NCI-H748 treated with DMSO at 0.1 percent for 48 hours (cell line): ENCODE results near the gene ELOB.

Source experiments
- DNase-seq: peaks from one replicate; lab custom pipeline; 2025; lab: John Stamatoyannopoulos, UW

Gene ELOB

DNA sequence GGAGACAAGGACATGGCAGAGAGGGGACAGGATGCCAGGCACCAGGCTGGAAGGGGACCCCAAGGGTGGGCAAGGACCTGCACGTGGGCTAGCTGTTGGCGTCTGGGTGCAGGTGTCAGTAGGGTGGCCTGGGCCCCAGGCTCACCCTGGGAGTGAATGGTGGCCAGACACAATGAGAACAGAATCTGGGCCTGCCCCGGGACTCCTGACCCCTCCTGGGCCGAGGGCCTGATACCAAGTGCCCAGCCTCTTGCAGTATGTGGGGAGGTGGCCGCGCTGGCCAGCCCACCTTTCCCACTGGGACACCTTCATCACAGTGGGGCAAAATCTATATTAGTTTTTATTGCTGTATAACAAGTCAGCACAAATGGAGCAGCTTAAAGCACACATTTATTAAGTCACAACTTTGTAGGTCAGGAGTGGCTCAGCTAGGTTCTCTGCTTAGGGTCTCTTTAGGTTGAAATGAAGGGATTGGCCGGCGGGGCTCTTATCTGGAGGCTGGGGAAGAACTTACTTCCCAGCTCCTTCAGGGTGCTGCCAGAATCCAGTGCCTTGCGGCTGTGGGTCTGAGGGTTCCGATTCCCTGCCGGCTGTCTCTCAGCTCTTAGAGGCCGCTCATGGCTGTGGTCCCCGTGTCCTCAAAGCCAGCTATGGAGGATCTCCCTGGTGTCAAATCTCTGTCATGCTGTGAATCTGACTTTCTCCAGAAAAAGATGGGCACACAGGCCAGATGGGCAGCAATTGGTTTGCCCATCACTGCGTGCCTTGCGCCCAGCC lies 6.7 kb upstream of the ELOB start:
- DNase-seq, result no peak

DNA sequence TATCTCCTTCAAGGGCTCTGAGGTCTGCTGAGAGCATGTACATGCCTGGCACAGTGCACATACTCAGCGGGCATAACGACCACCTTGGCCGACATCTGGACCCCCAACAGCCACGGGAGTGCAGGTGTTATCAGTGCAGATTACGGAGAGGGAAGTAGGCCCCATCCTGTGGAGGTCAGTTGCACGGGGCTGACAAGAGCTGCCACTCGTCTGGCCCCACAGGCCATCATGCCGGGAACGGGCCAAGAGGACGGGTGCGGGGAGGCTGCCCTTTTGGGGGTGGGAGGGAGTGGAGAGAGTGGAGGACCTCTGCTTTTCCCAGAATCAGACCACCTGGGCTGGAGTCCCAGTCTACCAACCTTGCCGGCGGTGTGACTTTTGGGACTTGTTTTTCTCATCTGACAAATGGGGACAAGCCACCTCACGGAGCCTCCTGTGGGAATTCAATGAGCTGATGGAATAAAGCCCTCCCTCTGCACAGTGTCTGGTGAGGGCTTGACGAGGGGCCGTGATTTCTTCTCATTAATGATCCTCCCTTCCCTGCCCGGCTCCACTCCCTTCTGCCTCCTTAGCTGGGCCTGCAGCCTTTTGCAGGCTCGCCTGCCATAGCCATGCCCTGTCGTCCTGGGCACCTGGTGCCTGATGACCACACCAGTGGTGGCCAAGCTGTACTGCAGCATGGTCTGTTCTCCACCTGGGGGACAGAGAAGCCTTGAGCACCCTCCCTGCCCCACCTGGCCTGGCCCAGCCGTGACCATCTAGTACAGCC lies 5.7 kb upstream of the ELOB start:
- no peak for DNase-seq

DNA sequence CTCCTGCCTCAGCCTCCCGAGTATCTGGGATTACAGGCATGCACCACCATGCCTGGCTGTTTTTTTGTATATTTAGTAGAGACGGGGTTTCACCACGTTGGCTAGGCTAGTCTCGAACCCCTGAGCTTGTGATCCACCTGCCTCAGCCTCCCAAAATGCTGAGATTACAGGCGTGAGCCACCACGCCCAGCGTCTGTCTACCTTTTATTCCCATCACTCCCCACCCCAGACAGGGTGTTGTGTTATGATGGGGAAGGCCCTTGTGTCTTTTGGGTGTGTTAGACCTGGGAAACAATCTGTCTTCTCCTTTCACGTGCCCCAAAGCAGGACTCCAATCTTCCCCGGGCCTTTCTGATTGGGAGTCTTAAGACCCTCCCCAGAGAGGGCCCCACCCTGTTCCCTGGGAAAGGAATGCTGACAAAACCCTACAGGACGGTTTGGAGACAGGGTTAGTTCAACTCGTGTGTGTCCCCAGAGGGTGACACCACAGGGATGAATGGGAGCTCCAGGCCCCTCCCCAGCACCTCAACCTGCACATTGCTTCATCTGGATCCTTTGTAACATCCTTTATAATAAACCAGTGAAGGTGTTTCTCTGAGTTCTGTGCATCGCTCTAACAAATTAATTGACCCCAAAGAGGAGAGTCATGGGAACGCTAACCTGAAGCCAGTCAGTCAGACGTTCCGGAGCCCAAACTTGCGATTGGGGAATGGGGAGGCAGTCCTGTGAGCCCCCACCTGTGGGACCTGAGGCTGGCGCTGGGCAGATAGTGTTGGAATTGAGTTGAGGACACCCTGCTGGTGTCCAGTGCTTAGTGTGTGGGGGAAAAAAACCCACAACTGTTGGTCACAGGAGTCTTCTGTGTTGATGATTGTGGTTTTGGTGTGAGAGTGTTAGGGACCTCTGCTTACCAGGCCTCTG lies 3.2 kb upstream of the ELOB start:
- no peak for DNase-seq

DNA sequence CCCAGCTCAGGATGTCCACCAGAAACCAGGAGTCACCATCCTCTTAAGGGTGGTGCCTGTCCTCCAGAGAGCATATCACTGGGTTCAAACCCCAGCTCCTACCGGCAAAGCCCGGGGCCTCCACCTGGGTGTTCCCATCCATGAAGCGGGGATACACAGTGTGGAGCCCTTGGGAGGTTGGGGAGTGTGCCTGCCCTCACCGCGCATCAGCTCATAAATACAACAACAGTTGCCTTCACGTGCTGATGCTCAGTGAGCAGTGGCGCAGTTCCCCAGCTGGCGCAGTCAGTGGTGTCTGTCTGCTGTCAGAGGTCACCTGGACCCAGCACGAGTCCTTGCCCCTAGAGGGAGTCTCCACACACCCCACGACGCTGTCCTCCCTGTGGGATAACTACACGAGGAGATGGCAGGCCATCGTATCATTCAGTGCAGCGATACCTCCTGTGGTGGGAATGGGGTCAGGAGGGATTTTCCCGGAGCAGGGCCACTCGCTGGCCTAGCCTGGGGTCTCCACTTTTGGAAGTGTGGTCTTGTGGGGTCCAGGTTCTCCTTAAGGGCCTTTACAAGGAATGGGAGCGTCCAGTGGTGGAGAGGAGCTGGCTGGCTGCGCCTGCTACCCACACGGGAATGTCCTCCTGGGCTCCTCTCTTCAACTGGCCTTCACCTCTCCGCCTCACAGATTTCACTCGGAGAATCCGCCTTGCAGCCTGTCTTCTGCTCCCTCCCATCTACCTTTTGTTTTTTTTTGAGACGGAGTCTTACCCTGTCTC lies 2.3 kb upstream of the ELOB start:
- DNase-seq, result no peak

DNA sequence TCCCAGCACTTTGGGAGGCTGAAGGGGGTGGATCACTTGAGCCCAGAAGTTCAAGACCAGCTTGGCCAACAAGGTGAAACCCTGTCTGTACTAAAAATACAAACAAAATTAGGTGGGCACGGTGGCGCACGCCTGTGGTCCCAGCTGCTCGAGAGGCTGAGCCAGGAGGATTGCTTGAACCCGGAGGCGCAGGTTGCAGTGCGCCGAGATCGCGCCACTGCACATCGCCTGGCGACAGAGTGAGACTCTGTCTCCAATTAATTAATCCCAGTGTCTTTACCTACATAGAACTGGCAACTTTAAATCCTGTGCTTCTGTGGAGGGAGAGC lies 1.5 kb upstream of the ELOB start:
- no peak for DNase-seq

DNA sequence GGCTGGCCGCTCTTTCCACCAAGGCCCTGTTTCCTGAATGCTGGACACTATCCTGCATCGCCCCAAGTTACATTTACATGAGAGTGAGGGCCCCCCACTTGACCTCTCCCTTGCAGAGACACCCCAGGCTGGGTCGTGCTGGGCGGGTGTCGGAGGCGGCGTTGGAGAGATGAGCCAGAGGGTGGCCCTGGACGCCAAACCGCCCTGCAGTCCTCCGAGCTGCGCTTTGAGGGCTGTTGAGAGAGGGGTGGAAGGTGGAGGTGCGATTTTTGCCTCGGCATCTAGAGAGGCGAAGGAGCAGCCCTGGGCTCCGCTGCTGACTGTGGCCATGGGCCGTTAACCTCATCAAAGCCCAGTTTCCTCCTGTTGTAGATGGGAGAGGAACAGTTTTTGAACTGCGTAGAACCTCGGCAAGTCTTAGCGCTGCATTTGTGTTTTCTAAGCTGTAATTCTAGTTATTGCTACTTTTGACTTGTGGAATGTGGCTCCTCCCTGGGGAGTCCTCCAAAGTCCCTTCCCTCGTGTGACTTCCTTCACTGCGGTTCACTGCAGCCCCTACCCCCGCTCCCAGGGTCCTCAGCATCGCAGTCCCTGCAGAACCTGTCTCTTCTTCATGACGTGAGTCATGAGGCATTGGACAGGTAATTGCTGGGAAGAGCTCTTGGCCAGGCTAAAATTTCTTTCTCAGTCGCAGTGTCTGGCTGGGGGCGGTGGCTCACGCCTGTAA lies 986 bp upstream of the ELOB start:
- peak; percentile 13 for DNase-seq

DNA sequence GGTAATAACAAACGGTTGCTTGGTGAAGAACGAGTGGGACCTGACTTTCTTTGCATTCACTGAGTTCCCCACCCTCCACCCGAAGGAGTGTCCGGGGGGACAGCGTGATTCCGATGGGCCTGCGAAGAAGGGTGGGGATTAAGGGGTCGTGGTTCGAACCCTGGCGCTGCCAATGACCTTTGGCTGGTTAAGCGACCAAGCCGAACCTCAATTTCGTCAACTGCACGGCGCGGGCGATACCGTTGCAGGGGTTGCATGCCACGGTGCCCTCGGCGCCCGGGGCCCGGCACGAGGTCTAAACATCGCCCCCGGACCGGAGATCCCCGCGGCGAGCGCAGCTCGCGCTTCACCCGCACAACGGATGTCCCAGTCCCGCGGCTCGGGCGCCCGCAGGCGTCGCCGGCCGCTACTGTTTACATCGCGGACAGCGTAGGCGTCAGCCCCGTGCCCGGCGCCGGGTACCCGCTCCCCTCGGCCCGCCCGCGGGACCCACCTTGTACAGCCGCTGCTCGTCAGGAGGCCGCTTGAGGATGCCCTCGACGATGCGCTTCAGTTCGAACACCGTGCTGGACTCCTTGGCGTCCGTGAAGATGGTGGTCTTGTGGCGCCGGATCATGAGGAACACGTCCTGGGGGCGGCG lies 460 bp downstream of the ELOB start:
- DNase-seq, result no peak

DNA sequence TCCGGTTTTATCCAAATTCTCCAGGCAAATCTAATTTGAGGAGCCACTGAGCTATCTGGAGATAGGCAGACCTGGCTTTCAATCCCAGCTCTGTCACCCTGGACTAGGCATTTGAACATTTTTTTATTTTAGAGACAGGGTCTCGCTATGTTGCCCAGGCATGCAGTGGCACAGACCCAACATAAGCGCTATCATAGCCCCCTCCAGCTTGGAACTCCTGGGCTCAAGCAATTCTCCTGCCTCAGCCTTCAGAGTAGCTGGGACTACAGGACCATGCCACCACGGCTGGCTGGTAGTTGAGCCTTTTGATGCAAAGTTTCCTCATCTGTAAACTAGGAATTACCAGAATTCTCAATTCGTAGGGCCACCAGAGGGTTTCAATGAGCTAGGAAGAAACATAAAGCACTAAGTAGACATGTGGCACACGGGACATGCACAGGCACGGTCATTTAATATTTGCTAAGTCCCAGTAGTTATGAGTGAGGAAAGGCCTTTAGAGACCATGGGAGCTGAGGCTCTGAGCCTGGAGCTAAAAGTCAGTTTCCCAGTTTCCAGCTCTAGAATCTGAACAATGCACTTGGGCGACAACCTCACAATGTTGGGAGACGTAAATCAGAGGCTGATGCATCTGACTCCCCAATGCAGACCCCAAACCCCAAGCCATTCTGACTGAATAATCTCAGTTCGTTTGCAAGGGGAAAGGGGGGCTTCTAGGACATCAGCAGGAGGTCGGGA lies 1.1 kb downstream of the ELOB start:
- DNase-seq, result no peak

DNA sequence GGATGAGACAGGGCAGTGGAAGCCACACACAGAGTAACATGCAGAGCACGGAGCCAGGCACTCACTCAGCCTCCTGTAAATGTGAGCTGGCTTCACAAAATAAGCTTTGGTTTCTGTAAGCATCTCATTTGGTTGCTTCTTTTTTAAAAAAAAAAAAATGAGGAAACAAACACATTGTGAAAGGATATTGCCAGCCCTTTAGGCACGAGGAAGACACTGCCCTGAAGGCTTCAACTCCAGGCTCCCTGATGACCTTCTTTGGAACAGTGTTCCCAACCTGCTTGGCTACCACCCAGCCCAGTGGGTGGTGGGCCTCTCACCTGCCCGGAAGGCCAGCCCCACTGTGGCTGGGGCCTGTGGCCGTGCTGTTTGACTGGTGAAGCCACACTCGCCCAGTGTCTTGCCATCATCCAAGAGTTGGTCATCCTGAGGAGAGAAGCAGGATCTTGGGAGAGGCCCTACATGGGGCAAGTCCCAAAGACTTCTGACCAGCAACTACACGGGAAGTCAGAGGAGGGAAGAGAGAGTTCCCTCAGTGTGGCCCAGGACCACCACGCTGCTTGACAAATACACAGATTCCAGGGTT lies 1.9 kb downstream of the ELOB start:
- no peak for DNase-seq

DNA sequence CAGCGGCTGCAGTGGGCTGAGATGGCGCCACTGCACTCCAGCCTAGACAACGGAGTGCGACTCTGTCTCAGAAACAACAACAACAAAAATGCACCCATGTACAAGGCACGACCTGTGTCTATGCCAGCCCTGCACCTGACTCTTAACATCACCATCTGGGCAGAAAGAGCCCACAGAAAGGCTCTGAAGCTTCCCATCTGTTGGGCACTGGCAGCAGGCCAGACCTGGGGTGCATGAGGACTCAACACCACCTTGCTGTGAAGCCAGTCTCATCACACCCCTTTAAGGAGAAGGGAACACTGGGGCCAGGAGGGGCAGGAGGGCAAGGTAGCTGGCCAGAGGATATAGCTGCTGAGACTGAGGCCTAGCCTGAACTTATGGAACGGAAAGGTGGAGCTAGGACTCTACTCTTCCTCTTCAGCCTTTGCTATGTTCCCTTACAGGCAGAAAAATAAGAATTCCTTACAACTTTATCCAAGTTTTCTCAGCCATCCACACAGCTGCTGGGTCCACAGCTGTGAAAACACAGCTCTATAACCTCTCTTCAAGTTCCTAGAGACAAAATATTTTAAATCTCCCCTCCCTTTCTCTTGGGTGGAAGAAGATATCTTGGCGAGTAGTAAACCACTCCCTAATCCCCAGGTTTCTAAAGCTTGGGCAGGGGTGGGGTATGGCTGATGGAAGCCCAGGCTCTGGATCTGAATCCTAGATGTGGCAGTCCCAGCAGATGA lies 2.8 kb downstream of the ELOB start:
- no peak for DNase-seq

DNA sequence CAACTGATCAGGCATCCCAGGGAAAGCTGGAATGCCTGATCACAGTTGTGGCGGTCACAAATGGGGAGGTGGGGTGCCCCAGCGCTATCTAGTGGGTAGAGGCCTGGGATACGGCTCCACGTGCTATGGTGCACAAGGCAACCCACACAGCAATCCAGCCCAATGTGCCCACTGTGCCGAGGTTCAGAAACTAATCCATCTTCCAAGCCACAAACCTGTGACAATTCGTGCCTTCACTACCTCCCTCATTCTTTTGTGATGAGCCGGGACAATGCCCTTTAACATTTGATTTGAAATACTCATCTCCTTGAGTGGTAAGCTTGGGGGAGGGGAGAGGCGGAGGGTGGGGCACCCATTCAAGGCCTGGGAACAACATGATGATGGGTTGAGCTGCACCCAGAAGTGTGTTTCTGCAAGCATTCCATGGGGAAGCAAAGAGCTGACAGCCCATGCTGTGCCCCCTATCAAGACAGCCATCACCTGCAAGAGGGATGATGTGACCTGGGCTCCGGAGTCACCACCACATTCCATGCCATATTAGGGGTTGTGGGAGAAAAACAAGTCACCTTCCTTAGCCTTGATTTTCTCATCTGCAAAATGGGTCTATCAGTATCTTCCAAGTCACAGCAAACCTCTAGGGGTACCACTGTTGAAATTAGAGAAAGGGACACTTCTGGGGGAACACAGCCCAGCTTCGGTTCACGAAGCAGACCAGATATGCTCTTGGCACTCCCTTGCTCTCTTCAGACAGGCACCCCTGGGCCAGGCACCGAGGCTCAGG lies 3.7 kb downstream of the ELOB start:
- no peak for DNase-seq

DNA sequence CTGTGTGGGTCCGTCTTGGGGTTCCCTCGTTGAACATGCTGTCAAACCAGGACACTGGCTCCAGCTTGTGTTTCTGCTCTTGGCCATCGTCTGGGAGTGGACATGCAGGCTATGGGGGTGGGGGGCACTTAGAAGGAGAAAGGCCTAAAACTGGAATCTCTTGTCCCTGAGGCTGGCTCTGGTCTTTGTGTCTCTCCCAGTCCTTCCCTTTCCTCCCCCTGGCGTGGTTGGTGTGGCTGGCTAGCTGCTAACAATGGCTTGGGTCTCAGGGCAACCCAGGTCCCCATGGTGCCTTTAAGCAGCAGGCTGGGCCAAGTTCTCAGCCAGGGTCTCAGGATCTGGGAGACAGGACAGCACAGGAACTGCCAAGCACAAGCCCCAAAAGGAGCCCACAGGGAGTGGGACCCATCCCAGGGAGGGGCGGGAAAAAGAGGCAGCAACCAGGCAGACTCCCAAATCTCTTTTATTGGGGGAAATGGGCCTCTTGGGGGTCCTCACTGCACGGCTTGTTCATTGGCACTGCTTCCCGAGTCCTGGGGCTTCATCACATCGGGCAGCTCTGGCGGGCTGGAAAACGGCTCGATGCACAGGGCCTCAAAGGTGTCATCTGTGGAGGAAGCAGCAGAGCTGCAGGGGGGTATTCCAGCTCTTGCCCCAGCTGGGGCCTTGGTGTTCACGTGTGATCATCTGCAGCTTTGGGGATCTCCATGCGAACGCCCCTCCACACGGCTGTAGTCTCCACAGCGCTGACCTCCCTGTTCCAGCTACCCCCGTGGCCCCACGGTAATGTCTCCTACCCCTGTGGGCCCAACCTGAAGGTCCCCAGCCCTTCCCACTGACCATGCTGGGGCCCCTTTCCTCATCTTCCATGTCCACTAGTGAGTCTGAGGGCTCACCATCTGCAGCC lies 5.3 kb downstream of the ELOB start:
- DNase-seq, result no peak

DNA sequence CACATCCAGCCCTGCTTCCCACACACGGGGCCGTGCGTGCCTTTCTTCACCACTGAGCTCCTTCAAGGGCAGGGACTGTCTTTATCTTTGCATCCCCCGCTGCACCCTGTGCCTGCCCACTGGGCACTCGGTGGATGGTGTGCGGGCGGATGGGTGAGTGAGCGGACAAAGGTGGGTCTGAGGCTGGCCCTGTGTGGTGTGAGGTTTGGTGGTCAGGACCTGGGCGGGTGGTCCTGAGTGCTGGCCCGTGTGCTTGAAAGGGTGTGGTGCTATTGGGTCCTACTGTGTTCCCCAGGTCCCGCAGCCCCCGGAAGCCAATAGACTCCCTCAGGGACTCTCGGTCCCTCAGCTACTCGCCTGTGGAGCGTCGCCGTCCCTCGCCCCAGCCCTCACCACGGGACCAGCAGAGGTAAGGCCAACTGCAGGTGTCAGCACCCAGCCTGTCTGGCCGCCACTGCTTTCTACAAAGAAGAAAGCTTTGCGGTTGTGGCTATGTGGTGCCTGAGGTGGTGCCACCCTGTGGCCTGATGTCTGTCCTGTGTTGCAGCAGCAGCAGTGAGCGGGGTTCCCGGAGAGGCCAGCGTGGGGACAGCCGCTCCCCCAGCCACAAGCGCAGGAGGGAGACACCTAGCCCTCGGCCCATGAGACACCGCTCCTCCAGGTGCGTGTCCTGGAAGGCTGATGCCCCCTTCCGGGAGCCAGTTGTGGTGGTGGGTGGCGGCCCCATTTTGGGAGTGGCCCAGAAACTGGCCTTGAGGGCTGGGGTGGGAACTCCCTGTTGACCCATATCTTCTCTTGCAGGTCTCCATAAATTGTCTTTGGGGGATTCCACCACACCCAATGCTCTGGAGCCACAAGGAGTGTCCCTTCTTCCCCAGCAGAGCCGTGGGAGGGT lies 6.8 kb downstream of the ELOB start:
- DNase-seq, result no peak

DNA sequence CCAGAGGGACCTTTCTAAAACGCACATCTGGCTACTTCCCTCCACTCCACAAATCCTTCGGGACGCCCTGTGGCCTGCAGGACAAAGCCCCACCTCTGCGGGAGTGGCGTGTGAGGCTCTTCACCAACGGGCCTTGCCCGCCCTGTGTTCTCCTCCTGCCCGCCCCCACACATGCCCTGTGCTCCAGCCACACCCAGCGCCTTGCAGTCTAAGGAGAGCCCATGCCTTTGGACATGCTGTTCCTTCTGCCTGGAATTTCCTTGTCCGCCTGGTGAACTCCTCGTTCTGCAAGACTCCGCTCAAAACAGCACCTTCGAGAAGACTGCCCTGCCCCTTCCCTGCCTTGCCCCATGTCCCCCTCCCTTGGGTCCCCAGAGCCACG lies 7.4 kb downstream of the ELOB start:
- DNase-seq, result no peak

DNA sequence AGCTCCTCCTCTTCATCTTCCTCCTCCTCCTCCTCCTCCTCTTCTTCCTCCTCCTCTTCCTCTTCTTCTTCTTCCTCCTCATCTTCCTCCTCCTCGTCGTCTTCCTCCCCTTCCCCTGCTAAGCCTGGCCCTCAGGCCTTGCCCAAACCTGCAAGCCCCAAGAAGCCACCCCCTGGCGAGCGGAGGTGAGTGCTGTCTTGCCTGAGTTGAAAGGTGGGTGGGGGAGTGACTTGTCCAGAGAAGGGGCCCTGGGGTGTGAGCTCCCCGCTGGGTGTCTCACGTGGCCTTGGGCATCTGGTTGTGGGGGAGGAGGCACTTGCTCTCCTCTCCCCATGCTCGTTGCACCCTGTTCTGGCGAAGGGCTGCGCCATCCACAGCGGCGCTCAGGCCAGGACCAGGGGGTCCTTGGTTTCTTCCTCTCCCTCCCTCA lies 8.0 kb downstream of the ELOB start:
- no peak for DNase-seq
